ENCODE measurements around the gene FANCC. TPM values are rescaled to one million over a fixed set of nuclear protein-coding genes. Genes with fewer than 3 reads are reported as not detected.

FANCC gene
- total and polyA plus RNA-seq, 2 of the 8 experiments (the other 6 are each of a cell fraction or from before 2014, with no cell fraction given), result 7.8 to 15.2 TPM

GRCh38 chr9:95084254-95084934, 233.1 kb downstream of the FANCC start:
- H3K56ac ChIP-seq (replicated peaks; ENCODE audit: insufficient read length, low read depth, low read length), result no peak overlapping the region
- H3K4me3 ChIP-seq (ENCODE audit: extremely low read depth in 1 of 4, insufficient read depth in 2 of 4, low read depth in 3 of 4, low read length in 4 of 4), result no peak overlapping the region
- H3K79me2 ChIP-seq (ENCODE audit: control insufficient read depth in 1 of 2, insufficient read depth in 2 of 2, low read length in 2 of 2), result no peaks in the 10 kb centered on the region
- ChIA-PET CTCF (ENCODE audit: partially characterized antibody) (interaction anchor here (0.5 to 3.6 kb wide), 14 partner anchors 11 to 462 kb away, joined by 3 to 23 read pairs (median 4); no protein-coding TSS in a partner anchor), POLR2A (ENCODE audit: partially characterized antibody) (no interaction called here)
- H2BK12ac ChIP-seq (ENCODE audit: low read depth, low read length), result no peak overlapping the region
- H2BK15ac ChIP-seq (ENCODE audit: low read length), result no peak overlapping the region
- H3K9ac ChIP-seq (replicated peaks in 1 of 4; ENCODE audit: extremely low read depth in 1 of 4, low read depth in 3 of 4, low read length in 3 of 4), result no peak overlapping the region
- no peaks in the 10 kb centered on the region for H3K79me1 ChIP-seq (ENCODE audit: low read depth, low read length)
- H4K5ac ChIP-seq (ENCODE audit: insufficient read length, low read depth, low read length), result no peak overlapping the region
- H3K4ac ChIP-seq (replicated peaks; ENCODE audit: insufficient read length, low read depth, low read length), result no peak overlapping the region
- WGBS, 2 experiments (ENCODE audit: extremely low coverage in 1 of 2, insufficient coverage in 1 of 2, insufficient read length in 1 of 2, insufficient replicate concordance in 2 of 2, low coverage in 1 of 2, low lambda C conversion rate in 2 of 2, missing lambda C conversion rate in 1 of 2), result 91% methylated on average over 18 of the region's 19 CpGs; no CpG with 5 or more reads in 1 of the 2 experiments
- peaks cover 0 to 6% (median 1%) of the 10 kb centered on the region in 4 experiments; a peak in 2 of 8 replicates for H3K36me3 ChIP-seq (ENCODE audit: control insufficient read depth in 2 of 4, insufficient read depth in 4 of 4, low read length in 3 of 4)
- no peak for FAIRE-seq
- H2BK5ac ChIP-seq (ENCODE audit: low read depth, low read length), result no peak overlapping the region
- H4K8ac ChIP-seq (ENCODE audit: extremely low read depth, insufficient read depth, low read length), result no peak overlapping the region
- H4K91ac ChIP-seq (replicated peaks; ENCODE audit: insufficient read length, low read length), result no peak overlapping the region
- no peak overlapping the region for H2BK20ac ChIP-seq (ENCODE audit: low read length)
- H2AK5ac ChIP-seq (ENCODE audit: low read depth, low read length), result no peak overlapping the region
- no peak overlapping the region for H2BK120ac ChIP-seq (replicated peaks; ENCODE audit: low read depth, low read length)
- peaks cover 0 to 5% (median 0%) of the 10 kb centered on the region in 4 experiments; a peak in 1 of 7 replicates for H3K4me1 ChIP-seq (replicated peaks in 1 of 4; ENCODE audit: control insufficient read depth in 3 of 4, insufficient read depth in 4 of 4, low read length in 3 of 4)
- H3K23me2 ChIP-seq (ENCODE audit: low read depth, low read length), result peaks cover 2% of the 10 kb centered on the region; the same call in 1 of the 2 replicates
- no peaks in the 10 kb centered on the region for H3K9me3 ChIP-seq (ENCODE audit: insufficient read depth in 2 of 2, low read depth in 1 of 2, low read length in 1 of 2)
- no peak for DNase-seq (ENCODE audit: low read depth in 1 of 2, low spot score in 2 of 2)
- peaks cover 0 to 9% of the 10 kb centered on the region in 2 experiments for H4K20me1 ChIP-seq (replicated peaks in 1 of 2; ENCODE audit: control insufficient read depth in 1 of 2, insufficient read depth in 2 of 2, low read length in 2 of 2)
- no peak overlapping the region for H2AFZ ChIP-seq (ENCODE audit: low read length)
- H3K27ac ChIP-seq (ENCODE audit: low read depth, low read length), result no peak overlapping the region
- H3K14ac ChIP-seq (ENCODE audit: insufficient read length), result no peak overlapping the region
- H3K27me3 ChIP-seq (replicated peaks in 1 of 4; ENCODE audit: control insufficient read depth in 3 of 4, extremely low read depth in 1 of 4, insufficient read depth in 3 of 4, low read length in 3 of 4), result no peaks in the 10 kb centered on the region
- peak in 1 of 2 experiments; percentile 9; a peak in 1 of 4 replicates for TF ChIP-seq RAD21 (IDR thresholded peaks at IDR 0.05 in 1 of 2, conservative IDR thresholded peaks at IDR 0.05 in 1 of 2; ENCODE audit: low read depth in 2 of 2, low read length in 2 of 2)
- TF ChIP-seq USF2 (IDR thresholded peaks at IDR 0.05; ENCODE audit: low read length), result no peak
- H3K4me2 ChIP-seq (ENCODE audit: insufficient read depth in 1 of 2, low read depth in 2 of 2, low read length in 2 of 2), result no peak overlapping the region
- no peak overlapping the region for H3K23ac ChIP-seq (ENCODE audit: insufficient read length)
- no peak overlapping the region for H3K18ac ChIP-seq (ENCODE audit: extremely low read depth, low read length)
